Effector CD8-positive, alpha-beta T cell (primary cell): Measurements from ENCODE around the gene NSF.
"Not testable (repeated sequence)": the region's sequence is repeated elsewhere in the genome, so short reads cannot be mapped to it uniquely, and the experiment has no call there.

Experiments
- DNase-seq: peaks from one replicate; lab custom pipeline; 2025; lab: John Stamatoyannopoulos, UW
- total RNA-seq, 4 experiments: gene quantifications; one replicate each; lab custom pipeline; 2026; lab: John Stamatoyannopoulos, UW

Gene NSF
- total RNA-seq, result 21.0 to 28.6 (median 24.9) reads per million in 4 experiments

DNA sequence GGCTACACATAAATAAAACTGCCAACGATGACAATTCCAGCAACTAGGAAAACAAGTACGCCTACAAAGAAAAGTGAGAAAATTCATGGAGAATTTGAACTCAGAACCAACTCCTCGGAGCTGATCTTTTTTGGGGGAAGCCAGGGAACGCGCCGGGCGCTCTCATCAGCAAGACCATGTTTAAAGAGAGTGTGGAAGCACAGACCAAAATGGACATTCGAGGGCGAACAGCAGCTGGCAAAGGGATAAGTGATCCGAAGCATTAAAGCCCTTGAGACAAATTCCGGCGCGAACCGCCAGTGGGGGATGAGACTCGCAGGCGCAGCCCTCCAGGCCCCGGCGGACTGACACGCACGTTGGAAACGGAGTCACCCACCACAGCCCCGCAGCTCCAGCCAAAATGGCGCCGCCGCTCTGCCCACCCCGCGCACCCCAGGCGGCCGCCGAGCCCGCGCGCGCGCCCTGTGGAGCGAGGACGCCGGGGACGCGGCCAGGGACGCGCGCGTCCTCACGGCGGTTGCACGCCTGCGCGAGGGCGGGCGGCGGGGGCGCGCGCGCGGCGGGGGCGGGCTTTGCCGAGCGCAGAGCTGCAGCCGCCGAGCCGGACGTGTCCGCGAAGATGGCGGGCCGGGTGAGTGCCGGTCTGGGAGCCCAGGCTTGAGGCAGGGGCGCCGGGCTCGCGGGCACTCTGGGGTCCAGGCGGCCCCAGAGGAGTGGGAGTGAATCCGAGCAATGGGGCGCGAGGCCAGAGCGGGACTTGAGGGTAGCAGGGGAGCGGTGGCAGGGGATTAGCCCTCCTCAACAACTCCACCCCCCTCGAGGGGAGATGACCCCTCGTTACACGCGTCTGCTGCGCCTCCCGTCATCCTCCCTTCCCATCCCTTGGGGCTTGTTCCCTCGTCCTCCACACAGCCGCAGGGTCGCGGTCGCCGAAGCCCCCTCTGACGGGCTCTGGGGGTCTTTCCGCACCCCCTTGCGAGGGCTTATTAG is at the start of gene NSF:
TSS of gene NSF (plus strand) at position 513 of the 990 bp plus-strand sequence. CDS start at position 620, 107 bp downstream.
- not testable (repeated sequence) for DNase-seq

GRCh38 chr17:46548607-46549006 is 41.9 kb upstream of the NSF start:
- DNase-seq, result not testable (repeated sequence)

- not testable (repeated sequence) for DNase-seq
Measured at GRCh38 chr17:46559155-46559554, 31.3 kb upstream of the NSF start.

GRCh38 chr17:46560048-46560447 is 30.4 kb upstream of the NSF start:
- not testable (repeated sequence) for DNase-seq

- not testable (repeated sequence) for DNase-seq
Measured at GRCh38 chr17:46566284-46566683, 24.2 kb upstream of the NSF start.

DNA sequence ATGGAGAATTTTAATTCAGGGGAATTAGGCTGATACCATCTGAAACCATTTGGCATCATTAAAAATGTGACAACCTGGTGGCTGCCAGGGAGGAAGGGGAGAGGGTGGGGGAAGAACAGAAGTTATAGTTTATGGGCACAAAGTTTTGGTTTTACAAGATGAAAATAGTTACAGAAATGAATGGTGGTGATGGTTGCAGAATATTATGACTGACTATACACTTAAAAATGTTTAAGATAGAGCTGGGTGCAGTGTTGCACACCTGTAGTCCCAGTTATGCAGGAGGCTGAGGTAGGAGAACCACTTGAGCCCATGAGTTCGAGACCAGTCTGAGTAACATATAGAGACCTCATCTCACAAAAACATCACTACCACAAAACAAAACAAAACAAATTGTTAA is 23.5 kb upstream of the NSF start:
- DNase-seq, result not testable (repeated sequence)

DNA sequence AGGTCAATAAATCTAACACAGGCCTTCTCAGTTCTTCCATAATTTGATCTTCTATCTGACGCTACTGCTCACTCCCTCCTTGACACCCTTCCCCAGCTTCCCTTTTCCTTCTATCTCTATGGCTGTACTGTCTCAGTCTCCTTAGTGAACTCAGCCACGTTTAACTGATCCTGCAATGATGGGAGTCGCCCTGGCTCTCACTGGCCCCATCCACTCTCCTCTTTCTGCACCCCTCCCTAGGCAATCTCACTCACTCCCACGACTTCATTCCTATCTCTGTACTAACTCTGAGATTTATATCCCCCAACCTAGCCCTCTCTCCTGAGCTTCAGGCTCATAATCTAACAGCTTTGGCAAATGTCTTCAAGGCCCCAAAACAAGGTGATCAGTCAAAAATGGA is 18.7 kb upstream of the NSF start:
- DNase-seq, result not testable (repeated sequence)

- not testable (repeated sequence) for DNase-seq
Measured at GRCh38 chr17:46579083-46580075, 11.1 kb upstream of the NSF start, which contains the start of gene ARL17A. TSS of gene ARL17A (minus strand) at chr17:46579691. CDS start at chr17:46576322, 3,369 bp downstream.

- not testable (repeated sequence) for DNase-seq
Measured at GRCh38 chr17:46580082-46580481, 10.4 kb upstream of the NSF start.

DNA sequence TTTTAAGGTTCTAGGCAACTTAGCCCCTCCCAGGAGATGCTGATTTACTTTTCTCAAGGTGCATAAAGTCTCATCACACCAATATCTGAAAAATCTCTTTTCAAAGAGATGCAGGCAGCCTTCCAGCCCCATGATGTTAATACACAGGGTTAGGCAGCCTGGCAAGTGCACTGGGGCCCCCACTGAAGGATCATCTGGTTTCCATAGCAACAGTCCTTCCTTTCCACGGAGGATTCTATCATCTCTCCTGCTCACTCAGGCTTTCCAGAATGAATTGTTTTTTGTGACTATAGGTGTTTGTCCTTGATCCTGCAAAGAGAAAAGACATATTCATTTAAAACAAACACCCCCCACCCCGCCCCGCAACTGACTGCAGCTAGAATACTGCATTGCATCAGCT is 5.0 kb upstream of the NSF start:
- not testable (repeated sequence) for DNase-seq

DNA sequence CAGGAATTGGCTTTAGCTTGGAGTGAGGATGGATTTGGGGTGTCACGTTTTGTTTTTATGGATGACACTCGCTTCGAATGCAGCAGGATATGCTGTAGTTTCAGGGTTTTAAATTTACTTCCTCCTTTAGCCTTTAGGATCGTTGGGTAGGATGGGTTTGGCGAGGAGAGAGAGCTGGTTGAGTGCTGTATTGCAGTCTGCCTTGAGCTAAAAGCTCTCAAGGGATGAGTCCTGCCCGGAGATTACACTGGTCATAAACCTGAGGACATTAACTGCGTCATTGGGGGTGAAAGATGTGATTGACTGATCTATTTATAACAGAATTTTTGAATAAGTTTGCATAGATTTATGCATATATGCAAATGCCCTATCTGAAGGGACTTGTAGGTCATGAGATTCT is 863 bp downstream of the NSF start:
- not testable (repeated sequence) for DNase-seq

- DNase-seq, result not testable (repeated sequence)
Measured at GRCh38 chr17:46598344-46598931, 8.0 kb downstream of the NSF start.

- not testable (repeated sequence) for DNase-seq
Measured at GRCh38 chr17:46600767-46601166, 10.3 kb downstream of the NSF start.

DNA sequence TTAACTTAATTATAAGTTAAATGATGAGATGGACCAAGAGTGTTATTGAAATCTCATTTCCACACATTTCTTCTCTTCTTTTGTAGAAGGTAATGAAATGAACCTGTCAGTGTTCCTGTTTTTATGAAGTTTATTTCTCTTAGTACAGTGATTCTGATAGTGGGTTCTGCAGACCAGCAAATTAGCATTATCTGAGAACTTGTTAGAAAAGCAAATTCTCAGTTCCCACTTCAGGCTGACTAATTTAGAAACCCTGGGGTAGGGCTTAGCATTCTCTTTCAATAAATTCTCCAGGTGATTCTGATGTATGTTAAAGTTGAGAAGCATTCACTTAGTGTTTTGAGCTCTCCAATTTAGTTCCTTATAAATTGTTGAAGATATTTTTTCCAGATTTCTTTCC is 12.7 kb downstream of the NSF start:
- not testable (repeated sequence) for DNase-seq

DNA sequence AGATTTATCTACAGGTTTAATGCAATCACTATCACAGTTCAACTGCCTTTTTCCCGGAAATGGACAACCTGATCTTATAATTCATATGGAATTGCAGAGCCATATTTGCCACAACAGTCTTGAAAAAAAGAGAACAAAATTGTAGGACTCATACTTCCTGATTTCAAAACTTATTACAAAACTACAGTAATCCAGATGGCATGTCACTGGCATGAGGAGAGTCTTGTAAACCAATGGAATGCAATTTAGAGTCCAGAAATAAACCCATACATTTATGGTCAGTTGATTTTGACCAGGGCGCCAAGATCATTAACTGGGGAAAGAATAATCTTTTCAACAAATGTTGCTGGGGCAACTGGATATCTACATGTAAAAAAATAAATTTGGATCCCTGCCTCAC is 20.8 kb downstream of the NSF start:
- DNase-seq, result not testable (repeated sequence)

DNA sequence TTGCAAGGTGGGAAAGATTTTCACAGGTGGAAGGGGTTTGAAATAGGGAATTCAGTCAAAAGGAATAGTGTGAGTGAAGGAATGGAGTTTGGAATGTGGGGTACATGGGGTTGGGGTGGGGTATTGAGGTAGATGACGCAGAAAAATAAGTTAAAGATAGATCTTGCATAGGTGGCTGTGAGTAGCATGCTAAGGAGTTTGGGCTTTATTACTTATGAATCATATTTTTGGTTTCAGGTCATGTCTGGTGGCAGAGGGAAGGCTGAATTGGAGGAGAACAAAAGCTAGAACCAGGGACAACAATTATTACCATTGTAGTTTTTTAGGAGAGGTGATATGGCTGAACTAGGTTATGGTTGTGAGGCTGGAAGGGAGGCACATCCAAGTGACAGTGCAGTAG is 23.4 kb downstream of the NSF start:
- not testable (repeated sequence) for DNase-seq

- not testable (repeated sequence) for DNase-seq
Measured at GRCh38 chr17:46617121-46617520, 26.7 kb downstream of the NSF start.

GRCh38 chr17:46618975-46619374 is 28.5 kb downstream of the NSF start:
- not testable (repeated sequence) for DNase-seq

- not testable (repeated sequence) for DNase-seq
Measured at GRCh38 chr17:46623790-46624189, 33.3 kb downstream of the NSF start.

- DNase-seq, result not testable (repeated sequence)
Measured at GRCh38 chr17:46624726-46625125, 34.3 kb downstream of the NSF start.

DNA sequence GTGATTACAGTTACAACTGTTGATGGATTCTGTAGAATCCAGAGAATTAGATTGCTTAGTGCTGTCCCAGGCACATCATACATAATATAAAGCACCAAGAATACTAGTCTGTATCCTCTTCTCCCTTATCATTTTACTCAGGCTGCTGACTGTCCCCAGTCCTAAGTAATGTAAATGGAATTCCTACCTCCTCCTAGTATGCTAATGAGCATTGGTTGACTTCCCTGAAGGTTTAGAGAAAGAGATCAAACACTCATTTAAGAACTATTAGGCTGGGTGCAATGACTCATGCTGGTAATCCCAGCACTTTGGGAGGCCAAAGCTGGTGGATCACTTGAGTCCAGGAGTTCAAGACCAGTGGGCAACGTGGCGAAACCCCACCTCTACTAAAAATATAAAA is 37.0 kb downstream of the NSF start:
- DNase-seq, result not testable (repeated sequence)
